Upper lobe of right lung (tissue), 1 donor: ENCODE results near the gene TAS2R38. TPM values are rescaled to one million over a fixed set of nuclear protein-coding genes. Genes with fewer than 3 reads are reported as not detected.

Experiments used
- ATAC-seq: fragments of 200-7000 bp; cut with Tn5 transposase; one replicate; pipeline ENCODE4 v1.9.1; 2020; ENCODE audit warnings: mild to moderate bottlenecking, moderate library complexity
- DNase-seq: peaks from one replicate; pipeline ENCODE4 v3.0.0-alpha.2; 2020
- H3K27ac ChIP-seq: fragments of 200-600 bp; one replicate; pipeline ENCODE4 v1.8.0; 2022
- H3K27me3 ChIP-seq: fragments of 200-600 bp; one replicate; pipeline ENCODE4 v1.8.0; 2022; ENCODE audit warnings: mild to moderate bottlenecking
- H3K36me3 ChIP-seq: fragments of 200-600 bp; one replicate; pipeline ENCODE4 v1.8.0; 2022
- H3K4me1 ChIP-seq: fragments of 200-600 bp; one replicate; pipeline ENCODE4 v1.8.0; 2022
- H3K4me3 ChIP-seq: fragments of 200-600 bp; one replicate; pipeline ENCODE4 v1.8.0; 2022; ENCODE audit warnings: mild to moderate bottlenecking
- H3K9me3 ChIP-seq: fragments of 200-600 bp; one replicate; pipeline ENCODE4 v1.8.0; 2022
- CTCF ChIP-seq: fragments of 200-600 bp; IDR thresholded peaks from one replicate; pipeline ENCODE4 v1.8.0; 2022; ENCODE audit warnings: antibody characterized with exemption
- intact Hi-C: fragments of 100-400 bp; cut with DNase I; formaldehyde crosslinking; loops from one replicate; pipeline ENCODE4 v1.11.0; 2022
- total RNA-seq: library from RNA; stranded (reverse); fragmentation: NEBNext Ultra II Directional; extraction: Animal tissue kit (Norgen Biotek cat#: 25700); gene quantifications from one replicate; pipeline ENCODE4 v1.2.1, GENCODE V29; 2021
- donor health status: DM: no; HTN: yes; CAD: no; lungs with severe emphysema.

The TAS2R38 gene
- total RNA-seq, 1 donor from 2014 or later, result not detected

- no peak for TF ChIP-seq CTCF
Observed at GRCh38 chr7:141976524-141977245, 3.1 kb upstream of the TAS2R38 start.

GRCh38 chr7:141975806-141976523 lies 2.4 kb upstream of the TAS2R38 start:
- no peaks in the 10 kb centered on the region for H3K27me3 ChIP-seq
- DNase-seq, result peak; percentile 87
- no peaks in the 10 kb centered on the region for H3K9me3 ChIP-seq
- peak; percentile 76 for TF ChIP-seq CTCF
- H3K4me1 ChIP-seq, result peaks cover 6% of the 10 kb centered on the region
- peak; percentile 97 for ATAC-seq
- H3K4me3 ChIP-seq, result peak overlapping the region; percentile 28
- intact Hi-C loops, result no loop called here
- H3K27ac ChIP-seq, result no peak overlapping the region
- H3K36me3 ChIP-seq, result no peaks in the 10 kb centered on the region

More at GRCh38 chr7:141976524-141977245, 3.1 kb upstream of the TAS2R38 start:
- Histone ChIP-seq H3K4me3 (no peak overlapping the region), H3K27me3 (no peaks in the 10 kb centered on the region), H3K4me1 (peaks cover 6% of the 10 kb centered on the region), H3K36me3 (no peaks in the 10 kb centered on the region), H3K9me3 (no peaks in the 10 kb centered on the region), H3K27ac (no peak overlapping the region)
- ATAC-seq (no peak), DNase-seq (no peak)
- intact Hi-C loops, result no loop called here

GRCh38 chr7:141974831-141975230 lies 1.3 kb upstream of the TAS2R38 start:
- Histone ChIP-seq H3K9me3 (no peaks in the 10 kb centered on the region), H3K4me1 (peaks cover 6% of the 10 kb centered on the region), H3K4me3 (no peak overlapping the region), H3K27ac (no peak overlapping the region), H3K27me3 (no peaks in the 10 kb centered on the region), H3K36me3 (no peaks in the 10 kb centered on the region)
- intact Hi-C loops, result no loop called here
- no peak for TF ChIP-seq CTCF
- ATAC-seq (no peak), DNase-seq (no peak)

GRCh38 chr7:141960687-141961422 lies 12.7 kb downstream of the TAS2R38 start:
- no peak for DNase-seq
- intact Hi-C loops, result no loop called here
- Histone ChIP-seq H3K36me3 (no peaks in the 10 kb centered on the region), H3K4me1 (no peaks in the 10 kb centered on the region), H3K9me3 (no peaks in the 10 kb centered on the region), H3K27ac (no peak overlapping the region), H3K4me3 (no peak overlapping the region), H3K27me3 (no peaks in the 10 kb centered on the region)
- no peak for TF ChIP-seq CTCF
- peak; percentile 74 for ATAC-seq

GRCh38 chr7:141956084-141956483 lies 17.5 kb downstream of the TAS2R38 start:
- no peaks in the 10 kb centered on the region for H3K36me3 ChIP-seq
- intact Hi-C loops, result no loop called here
- peak; percentile 69 for ATAC-seq

More at GRCh38 chr7:141956084-141956483, 17.5 kb downstream of the TAS2R38 start:
- H3K27me3 ChIP-seq, result no peaks in the 10 kb centered on the region
- DNase-seq, result no peak
- no peaks in the 10 kb centered on the region for H3K4me1 ChIP-seq
- no peaks in the 10 kb centered on the region for H3K9me3 ChIP-seq
- no peak overlapping the region for H3K4me3 ChIP-seq
- no peak for TF ChIP-seq CTCF
- no peak overlapping the region for H3K27ac ChIP-seq
